Measurements from ENCODE around the gene GNB5. TPM values are rescaled to one million over a fixed set of nuclear protein-coding genes. Genes with fewer than 3 reads are reported as not detected.

Gene GNB5
- total RNA-seq, 1 experiment from 2014 or later, result 29.8 TPM

GRCh38 chr15:52117549-52117948 lies 73.6 kb downstream of the GNB5 start:
- H4K5ac ChIP-seq (ENCODE audit: insufficient read length, low read depth, low read length), result no peak overlapping the region
- no peaks in the 10 kb centered on the region; the same call in 1 of the 2 replicates for H3K27me3 Mint-ChIP-seq (ENCODE audit: low read depth)
- TF ChIP-seq CTCF (conservative IDR thresholded peaks at IDR 0.05), result no peak
- H3K79me1 ChIP-seq (ENCODE audit: insufficient read depth, low read depth, low read length, poor library complexity, severe bottlenecking), result no peaks in the 10 kb centered on the region
- no peak overlapping the region for H3K27ac ChIP-seq (ENCODE audit: insufficient read length, low read depth, low read length)
- H2AK5ac ChIP-seq (ENCODE audit: insufficient read length, low read length), result no peak overlapping the region
- H2AFZ ChIP-seq (ENCODE audit: low read length), result no peak overlapping the region
- H3K4ac ChIP-seq (ENCODE audit: low read depth, low read length), result no peak overlapping the region
- H3K56ac ChIP-seq (ENCODE audit: insufficient read length, low read depth, low read length), result no peak overlapping the region
- no peaks in the 10 kb centered on the region; the same call in 1 of the 2 replicates for H3K4me1 ChIP-seq (ENCODE audit: insufficient read depth, low read length)
- no peak overlapping the region for H4K8ac ChIP-seq (replicated peaks; ENCODE audit: insufficient read length, low read depth, low read length)
- H3K18ac ChIP-seq (ENCODE audit: insufficient read length, low read depth, low read length), result no peak overlapping the region
- WGBS (ENCODE audit: extremely low coverage, insufficient read length, low lambda C conversion rate), result no CpG with 5 or more reads among the region's 9 CpGs
- no peaks in the 10 kb centered on the region for H3K23me2 ChIP-seq (ENCODE audit: insufficient read length, low read depth, low read length, poor library complexity, severe bottlenecking)
- no peak overlapping the region; the same call in 1 of the 2 replicates for H3K14ac ChIP-seq (ENCODE audit: insufficient read depth, low read length)
- H3K4me2 ChIP-seq (ENCODE audit: insufficient read depth, insufficient read length, low read length), result no peak overlapping the region
- no peak overlapping the region for H2BK12ac ChIP-seq (ENCODE audit: insufficient read length, low read depth, low read length)
- H2BK5ac ChIP-seq (ENCODE audit: insufficient read length, low read length), result no peak overlapping the region
- no peaks in the 10 kb centered on the region for H4K20me1 ChIP-seq (ENCODE audit: control insufficient read depth, insufficient read depth, insufficient read length)
- no peaks in the 10 kb centered on the region for H3K36me3 Mint-ChIP-seq (ENCODE audit: insufficient read depth in 1 of 3, low read depth in 3 of 3)
- no peak overlapping the region for H3K9ac ChIP-seq (ENCODE audit: extremely low read depth, insufficient read length, low read length)
- no peak overlapping the region; the same call in 1 of the 2 replicates for H2BK15ac ChIP-seq (ENCODE audit: low read depth, low read length)
- H2BK20ac ChIP-seq (ENCODE audit: low read depth, low read length, poor library complexity, severe bottlenecking), result no peak overlapping the region
- no peak overlapping the region for H3K4me3 Mint-ChIP-seq
- peaks cover 0 to 2% of the 10 kb centered on the region in 2 experiments; a peak in 1 of 5 replicates for H3K9me3 Mint-ChIP-seq
- H3T11ph ChIP-seq (ENCODE audit: low read length), result no peak overlapping the region
- no peaks in the 10 kb centered on the region for H3K79me2 ChIP-seq (ENCODE audit: insufficient read depth, low read length)
- no peak for DNase-seq
- no peak overlapping the region for H4K91ac ChIP-seq (ENCODE audit: insufficient read length, low read depth, low read length)
- peak overlapping the region in 1 of 3 experiments; percentile 68; a peak in 2 of 7 replicates for H3K27ac Mint-ChIP-seq
- no peak overlapping the region for H2BK120ac ChIP-seq (ENCODE audit: low read depth, low read length, poor library complexity, severe bottlenecking)
- H3K23ac ChIP-seq (ENCODE audit: insufficient read length, low read depth, low read length), result no peak overlapping the region
- H3K9me3 ChIP-seq (ENCODE audit: control insufficient read depth, low read depth, low read length), result no peaks in the 10 kb centered on the region
- H3K4me1 Mint-ChIP-seq, result peaks cover 8 to 13% of the 10 kb centered on the region in 2 experiments; a peak in 3 of 4 replicates
- H3K27me3 ChIP-seq (ENCODE audit: insufficient read depth, low read length), result no peaks in the 10 kb centered on the region

All from H9 (cell line).